Left ventricle myocardium superior (tissue), 1 donor: Measurements from ENCODE around the gene EML4. TPM values are rescaled to one million over a fixed set of nuclear protein-coding genes. Genes with fewer than 3 reads are reported as not detected.

Source experiments
- ATAC-seq: fragments of 200-7000 bp; cut with Tn5 transposase; one replicate; pipeline ENCODE4 v1.9.1; 2020; ENCODE audit warnings: mild to moderate bottlenecking, moderate library complexity
- DNase-seq: peaks from one replicate; pipeline ENCODE4 v3.0.0-alpha.2; 2020
- intact Hi-C: fragments of 100-400 bp; cut with micrococcal nuclease; formaldehyde crosslinking; loops from one replicate; pipeline ENCODE4 v1.11.0; 2022
- total RNA-seq: library from RNA; stranded (reverse); fragmentation: NEBNext Ultra II Directional; extraction: Animal tissue kit (Norgen Biotek cat#: 25700); gene quantifications from one replicate; pipeline ENCODE4 v1.2.1, GENCODE V29; 2021
- donor health status: DM: no; HTN: yes; CAD: no; lungs with severe emphysema.

Gene EML4
- total RNA-seq, 1 donor from 2014 or later: 4.7 TPM

DNA sequence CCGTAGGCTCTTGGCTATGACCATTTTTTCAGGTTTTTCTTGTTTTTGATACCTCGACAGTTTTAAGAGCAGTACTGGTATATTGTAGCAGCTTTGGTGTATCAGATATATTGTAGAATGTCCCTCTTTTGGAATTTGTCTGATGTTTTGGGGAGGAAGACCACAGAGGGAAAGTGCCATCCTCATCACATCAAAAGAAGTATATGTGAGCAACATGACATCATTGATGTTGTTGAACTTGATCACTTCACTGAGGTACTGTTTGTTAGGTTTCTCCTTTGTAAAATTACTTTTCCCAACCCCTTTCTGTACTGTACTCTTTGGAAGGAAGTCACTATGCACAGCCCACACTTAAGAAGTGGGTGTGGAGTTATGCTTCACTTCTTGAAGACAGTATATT lies 41.0 kb downstream of the EML4 start:
- ATAC-seq: no peak
- no peak for DNase-seq
- intact Hi-C loops: no loop called here

GRCh38 chr2:42211291-42211690 lies 42.1 kb downstream of the EML4 start:
- ATAC-seq (no peak), DNase-seq (no peak)
- intact Hi-C loops: no loop called here

GRCh38 chr2:42214669-42215068 lies 45.5 kb downstream of the EML4 start:
- ATAC-seq (no peak), DNase-seq (no peak)
- intact Hi-C loops: no loop called here

DNA sequence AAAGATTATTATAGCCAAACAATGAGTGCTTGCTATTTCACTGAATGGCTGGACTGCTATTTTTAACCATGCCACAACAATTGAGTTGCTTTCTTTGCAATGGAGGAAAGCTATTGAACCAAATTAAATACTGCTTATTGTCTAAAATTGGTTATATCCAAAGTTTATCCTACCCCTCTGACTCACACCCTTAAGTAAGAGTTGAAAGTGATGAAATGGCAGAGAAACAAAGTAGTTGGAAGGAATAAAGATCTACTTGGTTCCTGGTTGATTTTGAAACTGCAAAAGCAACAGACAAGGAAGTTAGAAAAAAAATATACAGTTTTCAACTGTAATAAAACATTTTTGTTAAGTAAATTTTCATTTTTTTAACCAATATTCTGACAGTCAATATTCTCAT lies 47.5 kb downstream of the EML4 start:
- DNase-seq (no peak), ATAC-seq (no peak)
- intact Hi-C loops: no loop called here

DNA sequence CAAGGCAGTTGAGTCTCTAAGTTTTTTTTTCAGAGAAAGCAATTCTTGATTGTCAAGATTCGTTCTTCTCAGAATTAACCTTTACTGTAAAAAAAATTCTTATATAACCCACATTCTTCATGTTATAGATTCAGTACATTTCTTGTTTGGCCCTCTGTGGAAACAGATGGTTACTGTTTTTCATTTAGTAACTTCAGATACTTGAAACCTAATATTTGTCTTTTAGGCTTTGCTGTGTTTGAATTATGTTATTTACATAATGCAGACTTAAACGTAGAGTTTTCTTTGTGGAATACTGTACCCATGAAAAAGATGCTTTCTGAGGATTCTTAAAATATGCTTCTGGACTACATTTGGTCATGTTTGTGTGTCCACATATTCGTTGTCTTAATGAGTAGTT lies 48.2 kb downstream of the EML4 start:
- DNase-seq (no peak), ATAC-seq (no peak)
- intact Hi-C loops: no loop called here

DNA sequence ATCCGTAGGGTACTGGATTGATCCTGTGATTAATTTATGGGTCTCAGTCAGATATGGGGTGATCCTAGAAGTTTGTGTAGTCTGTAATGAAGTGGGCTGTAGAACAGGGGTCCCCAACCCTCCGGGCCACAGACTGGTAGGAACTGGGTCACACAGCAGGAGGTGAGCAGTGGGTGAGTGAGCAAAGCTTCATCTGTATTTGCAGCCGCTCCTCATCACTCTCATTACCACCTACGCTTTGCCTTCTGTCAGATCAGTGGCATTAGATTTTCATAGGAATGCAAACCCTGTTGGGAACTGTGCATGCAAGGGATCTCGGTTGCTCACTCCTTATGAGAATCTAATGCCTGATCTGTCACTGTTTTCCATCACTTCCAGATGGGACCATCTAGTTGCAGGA lies 48.8 kb downstream of the EML4 start:
- DNase-seq (no peak), ATAC-seq (no peak)
- intact Hi-C loops: no loop called here

- ATAC-seq (no peak), DNase-seq (no peak)
- intact Hi-C loops: no loop called here
Observed at GRCh38 chr2:42218712-42219111, 49.6 kb downstream of the EML4 start.

GRCh38 chr2:42219160-42219559 lies 50.0 kb downstream of the EML4 start:
- intact Hi-C loops: no loop called here
- no peak for DNase-seq
- no peak for ATAC-seq

- no peak for ATAC-seq
Observed at GRCh38 chr2:42220566-42220965, 51.4 kb downstream of the EML4 start.

GRCh38 chr2:42223067-42223854 lies 54.1 kb downstream of the EML4 start:
- DNase-seq: no peak
- intact Hi-C loops: no loop called here
- no peak for ATAC-seq

More at GRCh38 chr2:42220566-42220965, 51.4 kb downstream of the EML4 start:
- no peak for DNase-seq
- intact Hi-C loops: no loop called here

- intact Hi-C loops: no loop called here
- DNase-seq (no peak), ATAC-seq (no peak)
Observed at GRCh38 chr2:42223855-42224268, 54.7 kb downstream of the EML4 start.

- ATAC-seq (no peak), DNase-seq (no peak)
- intact Hi-C loops: no loop called here
Observed at GRCh38 chr2:42224422-42225067, 55.4 kb downstream of the EML4 start.

DNA sequence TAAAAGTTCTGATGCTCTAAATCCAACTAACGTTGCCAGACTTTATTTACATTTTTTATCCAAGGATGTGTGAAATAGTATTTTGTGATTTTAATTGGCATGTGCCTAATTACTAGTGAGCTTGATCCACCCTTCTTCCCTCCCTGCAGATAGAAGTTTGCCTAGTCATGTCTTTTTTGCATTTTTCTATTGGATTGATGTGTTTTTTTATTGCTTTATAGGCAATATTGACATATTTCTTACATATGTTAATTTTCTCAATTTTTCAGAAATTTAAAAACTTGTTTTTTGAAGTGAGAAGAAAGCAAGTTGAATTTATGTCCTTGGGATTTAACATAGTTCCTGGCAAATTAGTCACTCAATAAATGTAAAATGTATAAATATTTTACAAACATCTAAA lies 56.4 kb downstream of the EML4 start:
- ATAC-seq (no peak), DNase-seq (no peak)
- intact Hi-C loops: no loop called here

DNA sequence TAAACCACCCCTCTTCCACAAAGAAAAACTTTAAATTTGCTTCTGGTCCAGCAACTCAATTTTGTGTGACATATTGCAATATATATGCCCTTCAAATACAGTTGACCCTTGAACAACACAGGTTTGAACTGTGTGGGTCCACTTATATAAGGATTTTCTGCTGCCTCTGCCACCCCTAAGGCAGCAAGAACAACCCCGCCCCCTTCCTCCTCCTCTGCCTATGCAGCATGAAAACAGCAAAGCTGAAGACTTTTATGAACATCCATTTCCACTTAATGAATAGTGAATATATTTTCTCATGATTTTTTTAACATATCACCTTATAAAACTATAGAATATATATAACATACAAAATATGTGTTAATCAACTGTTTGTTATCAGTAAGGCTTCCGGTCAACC lies 58.3 kb downstream of the EML4 start:
- DNase-seq (no peak), ATAC-seq (no peak)
- intact Hi-C loops: no loop called here

- intact Hi-C loops: no loop called here
Observed at GRCh38 chr2:42228101-42228500, 58.9 kb downstream of the EML4 start.

GRCh38 chr2:42229949-42230348 lies 60.8 kb downstream of the EML4 start:
- intact Hi-C loops: no loop called here
- ATAC-seq (no peak), DNase-seq (no peak)

More at GRCh38 chr2:42228101-42228500, 58.9 kb downstream of the EML4 start:
- ATAC-seq (no peak), DNase-seq (no peak)

- ATAC-seq: no peak
- intact Hi-C loops: no loop called here
- DNase-seq: no peak
Observed at GRCh38 chr2:42230891-42231290, 61.7 kb downstream of the EML4 start.

DNA sequence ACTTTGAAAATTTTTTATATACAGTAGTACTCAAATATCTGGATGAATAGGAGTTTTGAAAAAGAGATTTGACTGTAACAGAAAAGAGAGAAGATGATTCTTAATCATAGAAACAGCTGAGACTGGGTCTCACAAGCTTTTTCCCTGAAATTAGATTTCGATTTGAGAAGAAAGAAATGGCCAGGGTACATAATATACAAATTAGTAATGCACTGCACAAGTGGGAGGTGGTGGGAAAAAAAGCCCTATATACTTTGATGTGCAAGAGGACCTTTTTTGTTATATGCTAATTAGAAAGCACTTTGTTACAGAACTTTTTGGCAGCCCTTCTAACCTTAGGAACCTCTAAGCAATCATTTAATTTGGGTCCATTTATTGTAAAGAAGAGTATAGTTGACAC lies 62.9 kb downstream of the EML4 start:
- no peak for ATAC-seq
- no peak for DNase-seq
- intact Hi-C loops: no loop called here

GRCh38 chr2:42233976-42234441 lies 64.9 kb downstream of the EML4 start:
- no peak for DNase-seq
- ATAC-seq: no peak
- intact Hi-C loops: no loop called here

DNA sequence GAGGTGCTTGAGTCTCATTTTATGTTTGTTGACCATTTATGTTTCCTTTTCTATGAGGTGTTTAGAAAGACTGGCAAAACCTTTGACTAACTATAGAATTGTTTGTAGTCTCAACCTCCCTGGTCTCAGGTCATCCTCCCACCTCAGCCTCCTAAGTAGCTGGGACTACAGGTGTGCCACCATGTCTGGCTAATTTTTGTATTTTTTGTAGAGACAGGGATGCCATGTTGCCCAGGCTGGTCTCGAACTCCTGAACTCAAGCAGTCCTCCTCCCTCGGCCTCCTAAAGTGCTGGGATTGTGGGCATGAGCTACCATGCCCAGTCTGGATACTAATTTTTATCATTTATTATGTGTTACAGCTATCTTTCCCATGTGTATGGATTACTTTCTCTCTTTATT lies 67.8 kb downstream of the EML4 start:
- intact Hi-C loops: loop anchor here (5.0 kb wide), 1 partner anchor 140 kb away; no protein-coding TSS in a partner anchor
- no peak for ATAC-seq
- DNase-seq: no peak
